ENCODE data around the gene KIF6. TPM values are rescaled to one million over a fixed set of nuclear protein-coding genes. Genes with fewer than 3 reads are reported as not detected.
"Not testable (repeated sequence)": the region's sequence is repeated elsewhere in the genome, so short reads cannot be mapped to it uniquely, and the experiment has no call there.

Gene KIF6
- total and polyA plus RNA-seq, 2 donors, result 0.24 to 0.37 TPM

DNA sequence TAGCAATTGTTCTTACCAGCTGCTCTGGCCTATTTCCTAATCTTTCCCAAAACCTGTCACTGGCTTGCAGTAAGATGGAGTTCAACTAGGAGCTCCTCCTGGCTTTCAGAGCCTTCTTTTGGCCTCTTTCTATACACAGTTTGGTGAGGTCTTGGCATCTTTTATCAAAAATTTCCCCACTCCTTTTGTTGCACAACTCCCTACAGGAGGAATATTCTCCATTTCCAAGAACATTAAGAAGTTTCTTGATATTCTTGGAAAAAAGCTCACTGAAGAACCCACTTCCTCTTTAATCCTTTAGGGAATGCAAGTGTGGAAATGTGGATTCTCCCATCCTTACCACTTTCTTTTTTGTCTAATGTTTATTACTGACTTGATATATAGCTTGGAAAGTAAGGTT, 231.4 kb downstream of the KIF6 start:
- Histone ChIP-seq H3K27me3 (ENCODE audit: control insufficient read depth in 2 of 2, insufficient read depth in 1 of 2, low read length in 1 of 2) (no peaks in the 10 kb centered on the region), H3K4me3 (ENCODE audit: low read length in 2 of 2) (no peak overlapping the region), H3K27ac (ENCODE audit: low read depth in 1 of 2, low read length in 1 of 2) (peak overlapping the region in 1 of 2 donors; percentile 28), H3K36me3 (ENCODE audit: control insufficient read depth in 2 of 2, insufficient read depth in 2 of 2, low read length in 1 of 2) (no peaks in the 10 kb centered on the region), H3K4me1 (ENCODE audit: control insufficient read depth in 2 of 2, insufficient read depth in 2 of 2, low read length in 2 of 2) (no peaks in the 10 kb centered on the region), H3K9me3 (ENCODE audit: control insufficient read depth in 2 of 2, insufficient read depth in 1 of 2, low read length in 1 of 2) (no peaks in the 10 kb centered on the region)
- no peak for DNase-seq (ENCODE audit: low read depth in 6 of 9, low spot score in 9 of 9)

GRCh38 chr6:39493174-39493573, 232.0 kb downstream of the KIF6 start:
- Histone ChIP-seq H3K9me3 (ENCODE audit: control insufficient read depth in 2 of 2, insufficient read depth in 1 of 2, low read length in 1 of 2) (no peaks in the 10 kb centered on the region), H3K4me3 (ENCODE audit: low read length in 2 of 2) (no peak overlapping the region), H3K27ac (ENCODE audit: low read depth in 1 of 2, low read length in 1 of 2) (no peak overlapping the region), H3K36me3 (ENCODE audit: control insufficient read depth in 2 of 2, insufficient read depth in 2 of 2, low read length in 1 of 2) (no peaks in the 10 kb centered on the region), H3K4me1 (ENCODE audit: control insufficient read depth in 2 of 2, insufficient read depth in 2 of 2, low read length in 2 of 2) (no peaks in the 10 kb centered on the region), H3K27me3 (ENCODE audit: control insufficient read depth in 2 of 2, insufficient read depth in 1 of 2, low read length in 1 of 2) (no peaks in the 10 kb centered on the region)
- DNase-seq (ENCODE audit: low read depth in 6 of 9, low spot score in 9 of 9), result no peak

DNA sequence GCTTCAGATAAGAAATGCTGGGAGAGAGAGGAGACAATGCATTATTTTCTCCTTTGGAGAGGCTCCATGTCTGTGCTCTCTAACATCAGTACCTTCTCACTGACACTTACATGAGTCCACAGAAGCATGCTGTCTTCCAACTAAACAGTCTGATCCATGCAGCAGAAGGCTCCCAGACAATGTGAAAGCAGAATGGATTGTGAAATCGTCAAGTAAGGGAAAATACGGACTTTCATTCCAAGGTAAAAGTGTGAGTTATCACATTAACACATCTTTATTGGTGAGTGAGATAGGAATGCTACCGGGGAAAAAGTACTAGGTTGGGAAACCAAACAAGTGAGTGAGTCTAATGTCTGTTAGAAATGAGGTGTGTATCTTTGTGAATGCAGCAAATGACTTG, 235.1 kb downstream of the KIF6 start:
- 94% methylated on average over 3 of the region's 3 CpGs for WGBS
- no peak overlapping the region for H3K27ac ChIP-seq (ENCODE audit: low read depth in 1 of 2, low read length in 1 of 2)
- no peak for DNase-seq (ENCODE audit: low read depth in 6 of 9, low spot score in 9 of 9)
- H3K9me3 ChIP-seq (ENCODE audit: control insufficient read depth in 2 of 2, insufficient read depth in 1 of 2, low read length in 1 of 2), result no peaks in the 10 kb centered on the region
- no peaks in the 10 kb centered on the region for H3K36me3 ChIP-seq (ENCODE audit: control insufficient read depth in 2 of 2, insufficient read depth in 2 of 2, low read length in 1 of 2)
- H3K27me3 ChIP-seq (ENCODE audit: control insufficient read depth in 2 of 2, insufficient read depth in 1 of 2, low read length in 1 of 2), result no peaks in the 10 kb centered on the region
- H3K4me1 ChIP-seq (ENCODE audit: control insufficient read depth in 2 of 2, insufficient read depth in 2 of 2, low read length in 2 of 2), result no peaks in the 10 kb centered on the region
- no peak overlapping the region for H3K4me3 ChIP-seq (ENCODE audit: low read length in 2 of 2)

DNA sequence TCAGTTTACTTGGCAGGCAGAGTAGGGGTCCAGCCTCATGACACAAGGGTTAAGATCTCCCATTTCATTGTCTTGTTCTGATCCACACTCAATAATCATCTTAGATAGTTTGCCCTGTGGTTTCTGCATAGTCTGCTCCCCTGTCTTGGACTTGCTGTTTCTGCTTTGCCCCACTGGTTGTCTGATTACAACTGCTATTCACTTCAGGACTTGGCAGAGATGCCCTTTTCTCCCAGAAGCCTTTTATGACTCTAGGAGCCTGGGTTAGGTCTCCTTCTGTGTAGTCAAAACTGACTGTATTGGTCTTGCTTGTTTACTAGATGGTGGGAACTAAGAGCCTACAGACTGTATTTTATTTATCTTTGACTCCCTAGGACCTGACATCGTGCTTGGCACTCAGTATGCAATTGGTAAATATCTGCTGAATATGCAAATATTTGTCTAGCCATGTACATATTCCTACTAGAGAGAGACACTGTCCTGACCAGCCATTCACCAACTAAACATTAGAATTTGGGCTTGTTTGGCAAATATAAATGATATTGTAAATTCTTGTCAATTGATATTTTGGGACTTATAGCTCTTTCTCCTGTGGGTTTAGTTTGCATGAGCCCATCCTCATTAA, 236.8 kb downstream of the KIF6 start:
- DNase-seq (ENCODE audit: low read depth in 6 of 9, low spot score in 9 of 9), result no peak

DNA sequence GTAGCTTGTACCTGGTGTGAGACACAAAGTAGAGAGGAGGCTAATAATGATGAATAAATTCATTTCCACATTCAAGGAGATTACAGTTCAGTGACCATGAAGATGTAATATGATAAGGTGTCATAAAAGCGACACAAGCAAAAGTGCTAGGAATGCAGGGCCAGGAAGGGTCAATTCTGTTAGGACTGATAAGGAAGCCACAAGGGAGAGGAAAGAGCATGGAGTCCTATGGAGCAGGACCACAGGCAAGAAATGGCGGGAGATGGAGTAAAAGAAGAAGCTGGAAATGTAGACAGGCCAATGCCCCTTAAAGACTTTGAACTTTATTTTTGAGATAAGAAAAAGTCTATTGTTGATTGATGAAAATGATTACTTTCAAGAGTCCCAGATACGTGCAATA, 240.9 kb downstream of the KIF6 start:
- no peak overlapping the region for H3K4me3 ChIP-seq (ENCODE audit: low read length in 2 of 2)
- 93% methylated on average over 3 of the region's 3 CpGs for WGBS

More for the DNA sequence above, 236.8 kb downstream of the KIF6 start:
- H3K27ac ChIP-seq (ENCODE audit: low read depth in 1 of 2, low read length in 1 of 2), result no peak overlapping the region
- no peak overlapping the region for H3K4me3 ChIP-seq (ENCODE audit: low read length in 2 of 2)
- no peaks in the 10 kb centered on the region for H3K9me3 ChIP-seq (ENCODE audit: control insufficient read depth in 2 of 2, insufficient read depth in 1 of 2, low read length in 1 of 2)
- H3K36me3 ChIP-seq (ENCODE audit: control insufficient read depth in 2 of 2, insufficient read depth in 2 of 2, low read length in 1 of 2), result no peaks in the 10 kb centered on the region
- H3K27me3 ChIP-seq (ENCODE audit: control insufficient read depth in 2 of 2, insufficient read depth in 1 of 2, low read length in 1 of 2), result no peaks in the 10 kb centered on the region
- H3K4me1 ChIP-seq (ENCODE audit: control insufficient read depth in 2 of 2, insufficient read depth in 2 of 2, low read length in 2 of 2), result no peaks in the 10 kb centered on the region
- WGBS, result 93% methylated on average over 1 of the region's 1 CpG

DNA sequence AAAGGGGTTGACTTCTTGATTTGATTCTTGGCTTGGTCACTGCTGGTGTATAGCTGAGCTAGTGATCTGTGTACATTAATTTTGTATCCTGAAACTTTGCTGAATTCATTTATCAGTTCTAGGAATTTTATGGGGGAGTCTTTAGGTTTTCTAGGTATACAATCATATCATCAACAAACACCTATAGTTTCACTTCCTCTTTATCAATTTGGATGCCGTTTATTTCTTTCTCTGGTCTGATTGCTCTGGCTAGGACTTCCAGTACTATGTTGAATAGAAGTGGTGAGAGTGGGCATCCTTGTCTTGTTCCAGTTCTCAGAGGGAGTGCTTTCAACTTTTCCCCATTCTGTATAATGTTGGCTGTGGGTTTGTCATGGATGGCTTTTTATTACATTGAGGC, 245.4 kb downstream of the KIF6 start:
- not testable (repeated sequence) for H3K27me3 ChIP-seq (ENCODE audit: control insufficient read depth in 2 of 2, insufficient read depth in 1 of 2, low read length in 1 of 2); H3K36me3 ChIP-seq (ENCODE audit: control insufficient read depth in 2 of 2, insufficient read depth in 2 of 2, low read length in 1 of 2); H3K9me3 ChIP-seq (ENCODE audit: control insufficient read depth in 2 of 2, insufficient read depth in 1 of 2, low read length in 1 of 2); DNase-seq (ENCODE audit: low read depth in 6 of 9, low spot score in 9 of 9); H3K4me1 ChIP-seq (ENCODE audit: control insufficient read depth in 2 of 2, insufficient read depth in 2 of 2, low read length in 2 of 2); H3K27ac ChIP-seq (ENCODE audit: low read depth in 1 of 2, low read length in 1 of 2); H3K4me3 ChIP-seq (ENCODE audit: low read length in 2 of 2)
- 50% methylated on average over 1 of the region's 1 CpG for WGBS

More for the DNA sequence above, 240.9 kb downstream of the KIF6 start:
- no peaks in the 10 kb centered on the region for H3K27me3 ChIP-seq (ENCODE audit: control insufficient read depth in 2 of 2, insufficient read depth in 1 of 2, low read length in 1 of 2)
- no peaks in the 10 kb centered on the region for H3K36me3 ChIP-seq (ENCODE audit: control insufficient read depth in 2 of 2, insufficient read depth in 2 of 2, low read length in 1 of 2)
- DNase-seq (ENCODE audit: low read depth in 6 of 9, low spot score in 9 of 9), result no peak
- no peaks in the 10 kb centered on the region for H3K4me1 ChIP-seq (ENCODE audit: control insufficient read depth in 2 of 2, insufficient read depth in 2 of 2, low read length in 2 of 2)
- no peak overlapping the region for H3K27ac ChIP-seq (ENCODE audit: low read depth in 1 of 2, low read length in 1 of 2)
- no peaks in the 10 kb centered on the region for H3K9me3 ChIP-seq (ENCODE audit: control insufficient read depth in 2 of 2, insufficient read depth in 1 of 2, low read length in 1 of 2)

DNA sequence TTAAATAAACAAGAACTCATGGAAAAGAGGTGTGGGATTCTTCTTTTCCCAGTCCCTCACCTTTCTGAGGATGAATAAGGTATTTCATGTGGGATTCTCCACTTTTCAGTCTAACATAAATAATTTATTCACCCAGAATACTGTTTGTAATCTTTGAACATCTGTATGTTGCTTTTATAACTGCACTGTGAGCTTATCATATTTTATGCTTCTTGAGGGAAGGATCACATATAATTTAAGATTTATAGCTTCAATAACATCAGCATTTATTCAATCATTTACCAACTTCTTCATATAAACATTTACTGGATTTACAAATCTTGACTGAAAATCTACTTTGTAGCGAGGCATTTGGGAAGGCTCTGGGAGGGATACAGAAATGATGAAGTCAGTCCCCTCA, 248.5 kb downstream of the KIF6 start:
- no peak for DNase-seq (ENCODE audit: low read depth in 6 of 9, low spot score in 9 of 9)
- Histone ChIP-seq H3K27me3 (ENCODE audit: control insufficient read depth in 2 of 2, insufficient read depth in 1 of 2, low read length in 1 of 2) (no peaks in the 10 kb centered on the region), H3K36me3 (ENCODE audit: control insufficient read depth in 2 of 2, insufficient read depth in 2 of 2, low read length in 1 of 2) (no peaks in the 10 kb centered on the region), H3K27ac (ENCODE audit: low read depth in 1 of 2, low read length in 1 of 2) (no peak overlapping the region), H3K4me1 (ENCODE audit: control insufficient read depth in 2 of 2, insufficient read depth in 2 of 2, low read length in 2 of 2) (no peaks in the 10 kb centered on the region), H3K4me3 (ENCODE audit: low read length in 2 of 2) (no peak overlapping the region), H3K9me3 (ENCODE audit: control insufficient read depth in 2 of 2, insufficient read depth in 1 of 2, low read length in 1 of 2) (no peaks in the 10 kb centered on the region)
- WGBS, result 97% methylated on average over 1 of the region's 1 CpG

DNA sequence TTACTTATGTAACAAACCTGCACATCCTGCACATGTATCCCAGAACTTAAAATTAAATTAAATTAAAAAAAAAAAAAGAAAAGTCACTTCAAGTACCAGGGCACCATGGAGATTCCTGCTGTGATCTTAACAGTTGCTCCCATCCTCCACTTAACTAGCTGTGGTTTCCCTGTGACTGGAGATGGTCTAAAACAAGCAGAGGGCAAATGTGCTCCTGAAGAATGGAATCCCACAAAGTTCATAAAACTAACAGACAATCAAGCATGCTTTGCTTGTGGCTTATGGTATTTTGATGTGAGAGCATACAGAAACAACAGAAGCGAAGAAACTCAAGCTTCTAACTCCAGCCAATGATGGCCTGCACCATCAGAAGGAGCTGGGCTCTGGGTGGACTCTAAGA, 249.1 kb downstream of the KIF6 start:
- no peaks in the 10 kb centered on the region for H3K36me3 ChIP-seq (ENCODE audit: control insufficient read depth in 2 of 2, insufficient read depth in 2 of 2, low read length in 1 of 2)
- no peaks in the 10 kb centered on the region for H3K27me3 ChIP-seq (ENCODE audit: control insufficient read depth in 2 of 2, insufficient read depth in 1 of 2, low read length in 1 of 2)
- WGBS, result 98% methylated on average over 1 of the region's 1 CpG

DNA sequence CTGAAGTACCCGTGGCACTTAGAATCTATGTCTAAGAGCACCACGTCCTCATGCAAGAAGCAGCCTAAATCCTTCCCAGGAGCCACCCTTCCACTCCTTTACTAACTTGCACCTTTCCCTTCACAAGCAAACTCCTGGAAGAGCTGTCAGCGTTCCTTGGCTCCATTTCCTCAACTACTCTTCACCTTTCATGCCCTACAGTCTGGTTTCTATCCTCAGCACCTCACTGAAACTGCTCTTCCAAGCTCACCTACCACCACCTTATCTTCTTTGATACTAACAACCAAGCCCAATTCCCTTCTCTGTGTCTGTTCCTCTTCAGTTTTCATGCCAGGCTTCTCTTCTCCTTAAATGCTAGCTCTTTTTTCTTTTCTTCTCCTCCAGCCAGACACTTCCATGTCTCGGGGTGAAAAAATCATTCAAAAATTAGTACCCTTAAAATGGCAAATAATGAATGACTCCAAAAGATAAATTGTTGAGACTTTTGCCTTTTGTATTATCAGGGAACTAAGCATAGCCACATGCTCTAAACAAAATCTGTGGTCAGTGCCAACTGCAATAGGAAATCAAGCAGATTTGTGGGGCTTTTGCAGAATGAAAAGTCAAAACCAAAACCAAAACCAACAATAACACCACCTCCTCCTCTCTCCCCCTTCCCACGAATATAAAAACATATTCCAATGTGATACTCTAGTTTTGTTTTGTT, 253.1 kb downstream of the KIF6 start:
- Histone ChIP-seq H3K27ac (ENCODE audit: low read depth in 1 of 2, low read length in 1 of 2) (no peak overlapping the region), H3K4me1 (ENCODE audit: control insufficient read depth in 2 of 2, insufficient read depth in 2 of 2, low read length in 2 of 2) (no peaks in the 10 kb centered on the region), H3K4me3 (ENCODE audit: low read length in 2 of 2) (no peak overlapping the region), H3K36me3 (ENCODE audit: control insufficient read depth in 2 of 2, insufficient read depth in 2 of 2, low read length in 1 of 2) (no peaks in the 10 kb centered on the region), H3K27me3 (ENCODE audit: control insufficient read depth in 2 of 2, insufficient read depth in 1 of 2, low read length in 1 of 2) (no peaks in the 10 kb centered on the region), H3K9me3 (ENCODE audit: control insufficient read depth in 2 of 2, insufficient read depth in 1 of 2, low read length in 1 of 2) (no peaks in the 10 kb centered on the region)
- peak in 1 of 9 donors; percentile 22 for DNase-seq (ENCODE audit: low read depth in 6 of 9, low spot score in 9 of 9)
- 67% methylated on average over 5 of the region's 5 CpGs for WGBS

More for the DNA sequence above, 249.1 kb downstream of the KIF6 start:
- Histone ChIP-seq H3K4me1 (ENCODE audit: control insufficient read depth in 2 of 2, insufficient read depth in 2 of 2, low read length in 2 of 2) (no peaks in the 10 kb centered on the region), H3K9me3 (ENCODE audit: control insufficient read depth in 2 of 2, insufficient read depth in 1 of 2, low read length in 1 of 2) (no peaks in the 10 kb centered on the region), H3K27ac (ENCODE audit: low read depth in 1 of 2, low read length in 1 of 2) (no peak overlapping the region), H3K4me3 (ENCODE audit: low read length in 2 of 2) (no peak overlapping the region)
- no peak for DNase-seq (ENCODE audit: low read depth in 6 of 9, low spot score in 9 of 9)
